ES-I3 (cell line): ENCODE data around the gene ZNF77.
A peak's percentile ranks its signal among the peaks of the same experiment; 100 is the strongest.
"Not testable (repeated sequence)": the region's sequence is repeated elsewhere in the genome, so short reads cannot be mapped to it uniquely, and the experiment has no call there.

ENCODE experiments used
- H3K36me3 ChIP-seq: 2 replicates; pipeline ENCODE4 v1.6.1; 2013; ENCODE audit warnings: mild to moderate bottlenecking, low read length, control low read depth, moderate library complexity; ENCODE audit not compliant: insufficient read depth
- H3K4me1 ChIP-seq: 2 replicates; pipeline ENCODE4 v1.6.1; 2013; ENCODE audit warnings: mild to moderate bottlenecking, control low read depth, low read length; ENCODE audit not compliant: insufficient read depth
- H3K9ac ChIP-seq: 2 replicates; pipeline ENCODE4 v1.6.1; 2013; ENCODE audit warnings: low read depth, mild to moderate bottlenecking, low read length, moderate library complexity
- H3K9me3 ChIP-seq: 2 replicates; pipeline ENCODE4 v1.6.1; 2013; ENCODE audit warnings: mild to moderate bottlenecking, low read length, moderate library complexity; ENCODE audit not compliant: control insufficient read depth, insufficient read depth

Gene ZNF77

DNA sequence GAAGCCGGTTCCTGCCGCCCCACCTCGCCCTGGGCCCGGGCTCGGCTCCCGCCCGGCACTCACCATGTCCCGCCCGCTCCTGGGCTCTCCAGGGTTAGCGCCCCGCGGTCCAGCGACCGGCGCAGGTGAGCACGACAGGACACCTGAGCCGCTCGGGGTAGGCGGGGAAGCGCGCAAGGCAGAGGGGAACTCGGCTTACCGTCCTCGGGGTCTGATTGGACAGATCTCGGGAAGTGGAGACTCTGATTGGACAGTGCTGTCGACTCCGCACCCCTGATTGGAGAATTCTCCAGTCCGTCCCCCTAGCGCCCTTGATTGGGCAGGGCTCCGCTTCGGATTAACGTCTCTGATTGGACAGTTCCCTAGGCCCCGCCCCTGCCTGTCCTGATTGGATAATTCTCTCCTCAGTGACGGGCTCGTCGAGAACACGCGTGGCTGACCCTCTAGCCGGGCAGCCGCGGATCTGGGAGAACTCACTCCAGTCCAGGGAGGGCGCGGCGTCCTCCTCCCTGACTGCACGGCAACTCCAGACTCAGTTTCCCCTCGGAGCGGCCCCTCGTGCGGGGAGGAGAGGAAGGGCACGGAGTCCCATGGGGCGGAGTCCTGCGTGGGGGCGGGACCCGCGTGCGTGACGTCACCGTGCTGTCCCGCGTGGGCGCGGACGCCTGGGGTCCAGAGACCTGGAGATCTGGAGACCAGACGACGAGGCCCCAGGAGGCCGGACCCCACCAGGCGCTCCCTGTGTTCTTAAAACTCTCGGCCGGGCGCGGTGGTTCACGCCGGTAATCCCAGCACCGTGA is at the start of gene ZNF77:
Gene ZNF77, minus strand, starts transcription at position 197 of the 800 bp plus-strand sequence. Its CDS starts 131 bp downstream, at position 66.
- H3K4me1 ChIP-seq, result 0 out of 2 replicates have a peak, but pooled peaks cover 9% of the 10 kb centered on the region
- H3K9me3 ChIP-seq, result no peaks in the 10 kb centered on the region
- H3K36me3 ChIP-seq, result no peaks in the 10 kb centered on the region
- peak within 1 kb of the TSS; percentile 74 for H3K9ac ChIP-seq

DNA sequence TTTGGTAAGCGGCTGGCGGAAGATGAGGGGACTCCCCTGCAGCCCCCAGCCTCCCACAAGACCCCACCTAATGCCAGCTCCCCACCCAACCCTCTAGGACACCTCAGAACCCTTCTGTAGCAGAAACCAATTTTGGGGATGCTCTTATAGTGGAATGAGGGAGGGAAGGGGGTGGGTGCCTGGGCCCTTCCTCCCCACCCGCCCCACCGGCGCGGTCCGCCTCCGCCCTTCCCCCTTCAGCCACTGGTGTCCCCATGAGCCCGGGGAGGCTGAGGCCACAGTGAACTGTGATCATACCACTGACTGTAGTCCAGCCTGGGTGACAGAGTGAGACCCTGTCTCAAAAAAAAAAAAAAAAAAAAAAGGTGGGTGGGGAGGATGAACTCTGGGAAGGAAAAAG is 48.8 kb upstream of the ZNF77 start:
- Histone ChIP-seq H3K9ac (no peak overlapping the region), H3K36me3 (no peaks in the 10 kb centered on the region), H3K9me3 (no peaks in the 10 kb centered on the region), H3K4me1 (no peaks in the 10 kb centered on the region)

DNA sequence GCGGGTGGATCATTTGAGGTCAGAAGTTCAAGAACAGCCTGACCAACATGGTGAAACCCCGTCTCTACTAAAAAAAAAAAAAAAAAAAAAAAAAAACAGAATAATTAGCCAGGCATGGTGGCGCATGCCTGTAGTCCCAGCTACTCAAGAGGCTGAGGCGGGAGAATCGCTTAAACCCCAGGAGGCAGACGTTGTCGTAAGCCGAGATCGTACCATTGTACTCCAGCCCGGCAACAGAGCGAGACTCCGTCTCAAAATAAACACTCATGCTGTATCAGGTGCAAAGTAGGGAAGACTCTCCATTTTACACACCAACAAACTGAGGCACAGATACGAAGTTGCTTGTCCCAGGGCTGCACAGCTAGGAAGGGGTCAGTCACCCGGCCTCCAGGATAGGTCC is 48.2 kb upstream of the ZNF77 start:
- H3K9ac ChIP-seq, result no peak overlapping the region
- H3K4me1 ChIP-seq, result peaks cover under 1% of the 10 kb centered on the region; the same call in 1 of the 2 replicates

DNA sequence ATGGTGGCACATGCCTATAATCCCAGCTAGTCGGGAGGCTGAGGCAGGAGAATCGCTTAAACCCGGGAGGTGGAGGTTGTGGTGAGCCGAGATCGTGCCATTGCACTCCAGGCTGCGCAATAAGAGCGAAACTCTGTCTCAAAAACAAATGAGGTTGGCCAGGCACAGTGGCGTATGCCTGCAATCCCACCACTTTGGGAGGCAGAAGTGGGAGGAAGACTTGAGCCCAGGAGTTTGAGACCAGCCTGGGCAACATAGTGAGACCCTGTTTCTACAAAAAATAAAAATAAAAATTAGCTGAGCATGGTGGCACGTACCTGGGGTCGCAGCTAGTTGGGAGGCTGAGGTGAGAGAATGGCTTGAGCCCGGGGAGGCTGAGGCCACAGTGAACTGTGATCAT is 47.6 kb upstream of the ZNF77 start:
- not testable (repeated sequence) for H3K9me3 ChIP-seq, H3K9ac ChIP-seq, H3K36me3 ChIP-seq, H3K4me1 ChIP-seq

More for the DNA sequence above, 48.2 kb upstream of the ZNF77 start:
- no peaks in the 10 kb centered on the region for H3K9me3 ChIP-seq
- no peaks in the 10 kb centered on the region for H3K36me3 ChIP-seq

DNA sequence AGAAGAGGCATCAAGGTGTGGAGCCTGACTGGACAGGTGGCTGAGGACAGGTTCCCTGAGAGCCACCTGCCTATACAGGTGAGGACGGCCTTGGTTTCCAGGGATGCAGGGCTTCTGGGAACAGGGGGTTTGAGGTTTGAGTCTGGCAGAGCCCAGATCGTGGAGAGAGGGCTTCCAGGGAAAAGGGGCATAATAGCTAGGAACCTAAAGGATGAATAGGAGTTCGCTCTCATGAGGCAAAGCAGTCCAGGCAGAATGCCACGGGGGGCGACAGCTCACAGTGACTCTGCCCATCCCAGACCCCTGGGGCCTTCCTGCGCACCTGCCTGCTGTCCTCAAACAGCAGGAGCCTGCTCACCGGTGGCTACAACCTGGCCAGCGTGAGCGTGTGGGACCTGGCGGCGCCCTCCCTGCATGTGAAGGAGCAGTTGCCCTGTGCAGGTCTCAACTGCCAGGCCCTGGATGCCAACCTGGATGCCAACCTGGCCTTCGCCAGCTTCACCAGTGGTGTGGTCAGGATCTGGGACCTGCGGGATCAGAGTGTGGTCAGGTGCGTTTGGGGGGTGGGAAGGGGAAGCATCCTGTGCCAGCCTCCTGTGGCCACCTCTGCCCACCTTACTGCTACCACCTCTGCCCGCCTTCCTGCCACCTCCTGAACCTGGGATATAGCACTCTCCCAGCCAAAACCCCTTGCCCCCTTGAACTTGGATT is 44.6 kb upstream of the ZNF77 start:
- H3K9ac ChIP-seq, result no peak overlapping the region
- H3K4me1 ChIP-seq, result peaks cover 13% of the 10 kb centered on the region; the same call in 1 of the 2 replicates
- H3K9me3 ChIP-seq, result no peaks in the 10 kb centered on the region
- no peaks in the 10 kb centered on the region for H3K36me3 ChIP-seq

DNA sequence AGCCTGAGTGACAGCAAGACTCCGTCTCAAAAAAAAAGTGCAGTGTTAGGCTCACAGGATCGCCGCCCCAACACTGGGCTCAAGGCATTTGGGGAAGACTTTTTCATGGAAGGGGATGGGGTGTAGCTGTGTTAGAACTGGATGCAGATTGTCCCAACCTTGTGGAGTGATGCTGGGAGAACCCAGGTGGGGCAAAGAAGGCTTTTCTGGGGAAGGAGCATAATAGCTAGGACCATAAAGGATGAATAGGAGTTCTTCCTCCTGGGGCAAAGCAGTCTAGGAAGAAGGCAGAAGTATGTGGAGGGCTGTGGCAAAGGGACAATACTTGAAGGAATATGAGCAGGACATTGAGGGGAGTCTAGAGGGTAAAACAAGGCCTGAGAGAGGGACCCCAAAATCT is 43.8 kb upstream of the ZNF77 start:
- Histone ChIP-seq H3K9me3 (no peaks in the 10 kb centered on the region), H3K9ac (no peak overlapping the region), H3K4me1 (peaks cover 16% of the 10 kb centered on the region), H3K36me3 (no peaks in the 10 kb centered on the region)

DNA sequence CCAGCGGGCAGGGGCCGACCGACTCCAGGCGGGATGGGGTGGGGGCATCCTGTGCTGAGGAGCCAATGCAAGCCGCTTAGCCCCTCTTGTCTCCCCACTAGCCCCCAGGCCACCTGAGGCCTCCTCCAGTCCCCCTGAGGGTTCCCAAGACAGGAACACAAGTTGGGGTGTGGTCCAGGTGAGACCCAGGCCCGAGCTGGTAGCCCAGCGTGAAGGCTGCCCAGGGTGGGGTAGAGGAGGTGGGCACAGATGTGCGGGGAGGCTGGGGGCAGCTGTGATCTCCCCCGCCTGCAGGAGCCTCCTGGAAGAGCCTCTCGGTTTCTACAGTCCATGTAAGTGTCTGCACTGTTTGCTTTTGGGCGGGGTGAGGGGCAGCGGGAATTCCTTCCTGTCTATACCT is 43.0 kb upstream of the ZNF77 start:
- Histone ChIP-seq H3K4me1 (peaks cover 24% of the 10 kb centered on the region), H3K9ac (no peak overlapping the region), H3K9me3 (no peaks in the 10 kb centered on the region), H3K36me3 (no peaks in the 10 kb centered on the region)

DNA sequence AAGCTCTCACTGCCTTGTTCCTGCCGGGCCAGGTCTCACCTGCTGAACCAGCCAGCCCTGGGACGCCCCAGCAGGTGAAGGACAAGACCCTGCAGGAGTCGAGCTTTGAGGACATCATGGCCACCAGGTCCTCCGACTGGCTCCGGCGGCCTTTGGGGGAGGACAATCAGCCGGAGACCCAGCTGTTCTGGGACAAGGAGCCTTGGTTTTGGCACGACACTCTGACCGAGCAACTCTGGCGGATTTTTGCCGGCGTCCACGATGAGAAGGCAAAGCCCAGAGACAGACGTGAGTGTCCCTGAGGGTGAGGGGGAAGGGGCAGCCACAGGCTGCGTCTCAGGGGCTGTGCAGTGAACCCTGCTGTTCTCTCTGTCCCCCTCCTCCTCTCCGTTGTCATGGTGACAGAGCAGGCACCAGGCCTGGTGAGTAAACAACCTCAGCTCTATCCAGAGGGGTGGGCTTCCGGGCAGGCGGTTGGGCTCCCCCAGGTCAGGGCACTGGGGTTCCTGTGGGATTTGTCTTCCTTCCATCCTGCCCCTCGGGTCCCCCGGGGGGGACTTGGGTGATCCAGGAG is 42.3 kb upstream of the ZNF77 start:
- Histone ChIP-seq H3K36me3 (no peaks in the 10 kb centered on the region), H3K9me3 (no peaks in the 10 kb centered on the region), H3K4me1 (peaks cover 28% of the 10 kb centered on the region), H3K9ac (peak overlapping the region; percentile 15; the same call in 1 of the 2 replicates)

DNA sequence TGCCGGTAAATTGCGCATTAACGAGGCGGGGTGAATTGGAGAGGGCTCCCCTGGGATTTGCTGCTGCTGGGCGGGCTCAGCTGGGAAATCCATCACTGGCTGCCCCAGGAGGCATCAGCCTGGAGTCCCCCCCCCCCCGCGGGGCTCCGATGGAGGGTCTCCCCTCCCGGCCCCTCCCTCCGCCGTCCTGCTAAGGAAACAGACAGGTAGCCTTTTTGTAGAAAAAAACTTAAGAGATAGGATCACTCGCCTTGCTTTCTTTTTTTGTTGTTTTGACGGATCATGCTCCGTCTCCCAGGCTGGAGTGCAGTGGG is 39.4 kb upstream of the ZNF77 start:
- Histone ChIP-seq H3K4me1 (peaks cover 28% of the 10 kb centered on the region), H3K36me3 (no peaks in the 10 kb centered on the region), H3K9ac (peak overlapping the region; percentile 35; the same call in 1 of the 2 replicates), H3K9me3 (no peaks in the 10 kb centered on the region)

DNA sequence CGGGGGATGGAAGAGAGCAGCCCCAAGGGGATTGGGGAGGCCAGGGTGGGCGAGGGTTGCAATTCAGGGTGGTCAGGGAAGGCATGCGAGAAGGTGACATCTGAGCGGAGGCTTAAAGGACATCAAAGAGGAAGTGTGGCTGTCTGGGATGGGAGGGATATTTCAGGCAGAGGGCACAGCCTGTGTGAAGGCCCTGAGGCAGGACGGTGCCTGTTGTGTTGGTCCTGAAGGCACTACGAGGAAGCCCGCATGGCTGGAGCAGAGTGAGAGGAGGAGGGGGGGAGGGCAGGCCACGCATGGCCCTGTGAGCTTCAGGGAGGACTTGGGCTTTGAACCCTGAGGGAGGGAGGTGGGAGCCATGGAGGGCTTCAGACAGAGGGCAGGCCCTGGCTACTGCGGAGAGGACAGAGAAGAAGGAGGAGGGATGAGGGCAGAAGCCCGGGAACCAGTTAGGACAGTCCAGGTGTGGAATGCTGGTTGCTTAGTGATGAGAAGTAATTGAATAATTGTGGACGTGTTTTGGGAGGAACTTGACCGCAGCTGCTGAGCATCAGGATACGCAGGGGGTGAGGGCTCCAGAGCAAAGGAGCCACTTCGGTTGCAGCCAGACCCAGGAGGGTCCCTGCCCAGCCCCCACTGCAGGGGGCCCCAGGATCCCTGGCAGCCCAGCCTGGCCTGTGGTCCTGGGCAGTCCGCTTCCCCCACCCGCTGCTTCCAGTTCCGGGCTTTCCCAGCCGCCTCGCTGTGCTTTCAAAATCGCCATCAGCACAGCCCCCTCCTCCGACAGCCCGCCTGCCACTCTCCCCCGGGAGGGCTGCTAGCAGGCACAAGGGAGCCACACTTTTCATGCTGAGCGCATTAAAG is 38.8 kb upstream of the ZNF77 start:
- H3K9ac ChIP-seq, result peak overlapping the region; percentile 35; the same call in 1 of the 2 replicates
- H3K4me1 ChIP-seq, result peaks cover 28% of the 10 kb centered on the region
- no peaks in the 10 kb centered on the region for H3K9me3 ChIP-seq
- no peaks in the 10 kb centered on the region for H3K36me3 ChIP-seq

DNA sequence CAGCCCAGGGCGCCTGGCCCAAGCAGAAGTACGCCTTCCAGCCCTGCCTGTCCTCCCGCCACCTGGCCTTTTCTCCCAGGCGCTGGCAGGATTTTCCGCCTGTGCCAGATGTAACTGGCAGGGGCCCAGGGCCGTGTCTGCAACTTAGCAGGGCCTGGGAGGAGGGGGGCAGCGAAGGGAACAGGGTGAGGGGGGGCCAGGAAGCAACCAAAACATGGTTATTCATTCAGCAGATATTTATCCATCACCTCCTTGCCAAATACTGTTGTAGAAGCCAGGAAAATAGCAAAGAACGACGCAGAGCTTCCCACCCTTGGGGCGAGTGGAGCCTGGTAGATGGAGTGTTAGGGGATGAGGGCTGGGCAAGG is 38.2 kb upstream of the ZNF77 start:
- peaks cover 29% of the 10 kb centered on the region for H3K4me1 ChIP-seq
- no peaks in the 10 kb centered on the region for H3K9me3 ChIP-seq
- H3K9ac ChIP-seq, result peak overlapping the region; percentile 16; the same call in 1 of the 2 replicates
- H3K36me3 ChIP-seq, result no peaks in the 10 kb centered on the region

DNA sequence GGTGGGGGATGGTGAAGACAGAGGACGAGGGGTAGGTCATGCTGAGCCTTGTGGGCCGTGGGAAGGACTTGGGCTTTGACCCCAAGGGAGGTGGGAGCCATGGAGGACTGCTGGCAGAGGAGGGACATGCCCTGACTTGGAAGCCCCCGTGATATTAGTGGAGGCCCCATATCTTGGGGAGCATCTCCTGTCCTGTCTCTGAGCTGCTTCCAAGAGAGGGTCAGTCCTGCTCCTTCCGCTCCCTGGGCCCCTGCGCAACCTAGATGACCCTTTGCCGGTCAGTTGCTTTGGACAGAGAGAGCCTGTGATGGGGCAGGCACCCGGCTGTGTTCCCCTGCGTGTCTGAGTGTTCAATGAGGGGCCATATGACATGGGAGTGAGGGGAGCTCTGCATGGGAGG is 37.8 kb upstream of the ZNF77 start:
- Histone ChIP-seq H3K9ac (no peak overlapping the region), H3K4me1 (peaks cover 25% of the 10 kb centered on the region), H3K9me3 (no peaks in the 10 kb centered on the region), H3K36me3 (no peaks in the 10 kb centered on the region)

DNA sequence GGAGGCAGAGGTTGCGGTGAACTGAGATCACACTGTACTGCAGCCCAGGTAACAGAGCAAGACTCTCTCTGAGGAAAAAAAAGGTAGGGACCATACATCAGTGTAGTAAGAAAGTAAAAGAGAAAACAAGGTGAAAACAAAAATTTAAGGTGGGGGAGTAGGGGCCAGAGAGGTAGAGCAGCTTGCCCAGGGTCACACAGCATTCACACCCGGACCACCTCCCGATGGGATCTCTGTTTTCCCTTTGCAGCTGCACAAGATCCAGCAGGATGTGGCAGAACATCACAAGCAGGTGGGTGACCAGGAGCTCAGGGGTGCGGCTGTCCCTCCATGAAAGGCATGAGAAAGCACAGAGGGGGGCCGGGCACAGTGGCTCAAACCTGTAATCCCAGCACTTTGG is 37.1 kb upstream of the ZNF77 start:
- no peaks in the 10 kb centered on the region for H3K36me3 ChIP-seq
- H3K4me1 ChIP-seq, result peaks cover 19% of the 10 kb centered on the region
- H3K9me3 ChIP-seq, result no peaks in the 10 kb centered on the region
- H3K9ac ChIP-seq, result no peak overlapping the region

DNA sequence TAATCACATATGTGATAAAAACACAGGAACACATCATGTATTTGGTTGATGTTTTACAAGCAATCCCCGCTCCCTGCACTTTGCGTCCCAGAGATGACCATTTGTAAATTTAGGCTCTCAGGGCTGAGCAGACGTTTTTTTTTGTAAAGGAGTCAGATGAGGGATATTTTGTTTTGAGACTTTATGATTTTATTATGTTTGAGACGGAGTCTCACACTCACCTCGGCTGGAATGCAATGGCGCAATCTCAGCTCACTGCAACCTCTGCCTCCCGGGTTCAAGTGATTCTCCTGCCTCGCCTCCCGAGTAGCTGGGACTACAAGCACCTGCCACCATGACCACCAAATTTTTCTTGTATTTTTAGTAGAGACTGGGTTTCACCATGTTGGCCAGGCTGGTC is 34.0 kb upstream of the ZNF77 start:
- peaks cover 20% of the 10 kb centered on the region for H3K4me1 ChIP-seq
- no peak overlapping the region for H3K9ac ChIP-seq
- no peaks in the 10 kb centered on the region for H3K9me3 ChIP-seq
- no peaks in the 10 kb centered on the region for H3K36me3 ChIP-seq
